HG03045 (cell line): ENCODE data around the gene CACNA1C.

ENCODE experiments used
- ATAC-seq: cut with Tn5 transposase; IDR thresholded peaks from one replicate; pipeline ENCODE4 v1.9.1; 2021; ENCODE audit warnings: mild to moderate bottlenecking, moderate library complexity; ENCODE audit not compliant: unreplicated experiment

The CACNA1C gene

GRCh38 chr12:2167231-2167630 is 114.4 kb downstream of the CACNA1C start:
- no peak for ATAC-seq

- no peak for ATAC-seq
These were observed 116.0 kb downstream of the CACNA1C start for GRCh38 chr12:2168808-2169207.

GRCh38 chr12:2169489-2169888 is 116.7 kb downstream of the CACNA1C start:
- no peak for ATAC-seq

DNA sequence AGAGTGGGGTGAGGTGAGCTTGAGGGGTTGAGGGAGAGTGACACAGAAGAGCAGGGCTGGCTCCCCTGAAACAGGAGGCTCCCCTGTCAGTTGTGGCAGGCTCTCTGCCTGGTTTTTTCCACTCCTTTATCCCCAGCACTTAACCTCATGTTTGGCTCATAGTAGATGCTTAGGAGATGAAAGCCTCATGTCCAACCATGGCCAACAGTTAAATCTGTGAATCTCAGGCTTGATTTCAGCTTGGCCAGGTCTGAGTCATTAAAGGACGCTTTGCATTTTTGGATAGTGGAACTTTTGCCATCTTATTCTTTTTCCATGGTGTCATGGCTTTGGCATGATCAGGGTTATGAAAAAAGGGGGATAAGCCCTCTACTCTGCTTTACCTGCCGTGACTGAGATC is 117.2 kb downstream of the CACNA1C start:
- ATAC-seq: no peak

DNA sequence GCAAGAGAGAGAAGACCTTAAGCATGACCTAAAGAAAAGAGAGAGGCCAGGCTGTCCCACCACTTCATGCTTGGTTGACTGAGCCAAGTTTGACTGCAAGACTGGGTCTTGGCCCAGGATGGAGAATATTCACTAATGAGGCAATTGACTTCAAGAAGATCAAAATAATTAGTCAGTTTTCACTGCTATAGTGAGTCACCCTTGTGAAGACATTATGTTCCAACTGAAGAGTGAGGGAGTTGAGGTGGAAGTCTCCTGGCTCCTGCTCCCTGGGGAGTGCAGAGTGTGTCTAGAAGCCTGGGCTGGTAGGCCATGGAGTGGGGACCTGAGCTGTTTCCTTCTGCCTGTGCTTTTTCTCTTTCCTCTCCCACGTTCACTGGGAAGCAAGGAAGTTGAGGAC is 117.6 kb downstream of the CACNA1C start:
- no peak for ATAC-seq

DNA sequence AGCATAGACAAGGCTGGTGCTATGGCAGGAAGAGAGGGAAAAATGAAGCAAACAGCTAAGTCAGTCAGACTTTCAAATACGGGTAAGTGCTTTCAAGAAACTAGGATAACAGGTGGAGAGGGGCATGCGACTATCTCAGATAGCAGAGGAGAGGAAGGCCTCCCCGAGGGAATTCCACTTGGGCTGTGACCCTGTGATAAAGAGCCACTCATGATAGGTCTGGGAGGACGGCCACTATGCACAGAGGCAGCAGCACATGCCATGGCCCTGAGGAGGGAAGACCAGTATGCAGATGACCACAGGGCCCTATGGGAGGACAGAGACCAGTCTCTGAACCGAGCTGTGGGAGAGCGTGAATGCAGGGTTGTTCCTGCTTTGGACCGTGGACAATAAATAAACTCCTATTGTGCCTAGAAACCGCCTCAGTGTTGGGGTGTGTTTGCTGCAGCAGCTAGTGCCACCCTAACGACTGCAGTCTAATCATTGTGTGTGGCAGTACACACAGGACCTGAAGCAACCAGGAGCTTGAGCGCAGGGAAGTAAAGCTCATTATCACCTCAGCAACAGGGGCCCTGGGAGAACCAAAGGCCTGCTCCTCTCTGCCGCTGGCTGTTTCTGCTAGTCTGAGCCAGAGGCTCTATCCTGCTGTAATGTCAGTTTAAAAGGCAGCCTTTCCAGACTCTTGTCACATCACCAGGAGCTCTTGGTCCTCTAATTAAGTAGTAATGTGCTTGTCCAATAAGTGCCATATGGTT is 119.1 kb downstream of the CACNA1C start:
- ATAC-seq: no peak

DNA sequence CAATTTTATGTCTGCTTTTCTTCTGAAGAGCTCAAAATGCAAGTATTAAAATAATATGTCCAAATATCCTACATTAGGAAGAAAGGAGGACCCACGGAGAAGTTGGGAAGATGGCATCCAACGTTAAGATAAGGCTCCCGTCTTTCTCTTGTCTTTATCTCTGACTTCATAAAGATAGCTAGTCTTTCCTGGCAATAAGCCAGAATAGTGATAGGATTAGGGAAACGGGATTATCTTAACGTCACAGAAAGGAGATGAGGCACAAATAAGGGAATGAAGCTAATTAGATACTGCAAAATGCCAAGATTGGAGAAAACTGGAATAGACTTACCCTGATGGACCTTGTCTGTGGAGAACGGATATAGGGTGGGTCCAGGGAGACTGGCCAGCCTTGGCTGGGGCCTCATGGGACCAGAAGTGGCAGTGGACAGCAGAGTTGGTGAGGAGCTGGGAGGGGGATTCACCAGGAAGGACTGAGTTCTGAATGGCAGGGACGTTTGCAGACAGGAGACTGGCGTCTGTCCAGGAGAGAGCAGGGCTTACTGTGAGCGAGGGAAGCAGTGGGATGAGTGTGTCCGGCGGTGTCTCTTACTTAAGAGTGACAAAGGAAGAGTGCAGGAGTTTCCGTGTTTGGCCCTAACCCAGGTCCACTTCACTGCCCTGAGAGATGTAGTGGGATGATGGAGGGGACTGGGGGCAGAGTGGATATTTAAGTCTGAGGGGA is 119.9 kb downstream of the CACNA1C start:
- ATAC-seq: no peak

DNA sequence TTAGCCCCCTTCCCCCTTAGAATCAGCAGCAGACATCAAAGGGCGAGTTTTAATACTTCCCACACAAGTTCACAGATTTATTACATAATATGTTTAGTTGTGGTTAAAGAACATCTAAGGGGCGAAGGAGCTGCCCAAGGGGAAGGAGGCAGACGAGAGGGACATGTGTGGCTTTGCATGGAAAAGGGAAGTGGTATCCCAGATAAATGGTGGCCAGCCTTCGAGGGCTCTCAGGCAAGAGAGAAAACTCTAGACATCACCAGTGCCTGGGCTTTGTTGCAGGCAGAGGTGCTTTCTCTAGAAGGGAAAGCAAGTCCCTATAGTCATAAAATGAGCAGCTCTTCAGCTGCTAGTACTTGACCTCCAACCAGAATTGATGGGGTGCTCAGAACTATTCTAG is 121.2 kb downstream of the CACNA1C start:
- ATAC-seq: no peak

- ATAC-seq: no peak
These were observed 124.2 kb downstream of the CACNA1C start for GRCh38 chr12:2177003-2177402.

- no peak for ATAC-seq
These were observed 125.0 kb downstream of the CACNA1C start for GRCh38 chr12:2177751-2178150.

- ATAC-seq: no peak
These were observed 126.3 kb downstream of the CACNA1C start for GRCh38 chr12:2179058-2179457.

GRCh38 chr12:2179953-2180736 is 127.4 kb downstream of the CACNA1C start:
- no peak for ATAC-seq

GRCh38 chr12:2180737-2181082 is 127.9 kb downstream of the CACNA1C start:
- no peak for ATAC-seq

GRCh38 chr12:2183556-2184541 is 131.1 kb downstream of the CACNA1C start:
- ATAC-seq: no peak

DNA sequence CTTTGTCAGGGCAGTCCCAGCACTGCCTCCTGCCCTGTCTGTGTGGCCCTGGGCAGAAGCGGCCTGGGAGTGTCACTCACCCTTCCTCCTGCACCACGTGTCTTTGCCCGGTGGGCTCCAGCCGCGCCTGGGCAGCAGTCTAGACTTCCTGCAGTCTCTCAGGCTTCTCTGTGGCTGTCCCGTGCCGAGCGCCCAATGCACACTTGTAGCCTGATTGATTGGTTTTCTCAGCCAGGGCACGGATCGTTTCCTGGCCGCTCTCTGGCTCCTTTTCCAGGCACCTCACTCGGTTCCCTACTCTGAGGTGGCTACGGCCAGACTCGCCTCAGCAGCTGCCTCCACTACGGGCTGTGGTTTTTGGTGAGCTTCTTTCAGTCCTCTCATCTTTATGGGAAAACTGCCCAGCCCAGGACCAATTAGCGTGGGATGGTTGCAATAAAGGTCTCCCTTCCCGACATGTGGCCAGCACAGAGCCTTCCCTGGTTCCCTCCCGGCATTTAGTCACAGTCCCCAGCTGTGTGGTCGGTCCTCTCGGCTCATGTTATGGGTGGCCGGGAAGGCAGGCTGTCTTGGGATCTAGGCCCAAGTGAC is 133.1 kb downstream of the CACNA1C start:
- ATAC-seq: no peak

DNA sequence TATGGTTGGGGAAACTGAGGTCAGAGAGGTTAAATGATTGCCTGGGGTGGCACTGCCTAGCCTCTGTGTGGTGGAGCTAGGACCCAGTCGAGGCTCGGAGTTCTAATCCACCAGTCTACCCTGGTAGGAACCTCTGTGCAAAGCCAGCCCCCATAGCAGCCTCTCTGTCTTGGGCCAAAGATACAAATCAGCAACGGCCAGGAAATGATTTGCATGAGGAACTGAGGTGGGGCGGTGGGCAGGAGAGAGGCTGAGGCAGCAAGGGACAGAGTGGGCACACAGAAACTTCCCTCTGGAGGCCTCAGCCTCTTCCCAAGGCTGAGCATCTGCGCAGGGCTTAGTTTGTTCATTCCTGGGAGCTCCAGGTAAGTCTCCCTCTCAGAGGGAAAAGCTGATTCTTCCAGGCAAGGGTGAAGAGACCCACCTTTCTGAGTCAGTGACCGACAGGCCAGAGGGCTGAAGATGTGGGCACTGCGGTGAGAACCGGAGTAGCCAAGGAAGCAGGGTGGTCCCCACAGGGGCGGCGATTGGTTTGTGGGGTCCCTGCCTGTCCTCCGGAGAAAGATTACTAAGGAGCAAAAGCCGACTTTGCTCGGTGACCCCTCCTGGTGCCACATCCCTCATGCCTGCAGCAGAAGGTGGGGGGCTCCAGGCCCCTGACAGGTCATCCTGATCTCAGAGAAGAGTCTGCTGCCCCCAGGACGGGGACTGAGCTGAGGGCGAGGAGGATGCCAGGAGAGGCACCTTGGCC is 134.6 kb downstream of the CACNA1C start:
- no peak for ATAC-seq

DNA sequence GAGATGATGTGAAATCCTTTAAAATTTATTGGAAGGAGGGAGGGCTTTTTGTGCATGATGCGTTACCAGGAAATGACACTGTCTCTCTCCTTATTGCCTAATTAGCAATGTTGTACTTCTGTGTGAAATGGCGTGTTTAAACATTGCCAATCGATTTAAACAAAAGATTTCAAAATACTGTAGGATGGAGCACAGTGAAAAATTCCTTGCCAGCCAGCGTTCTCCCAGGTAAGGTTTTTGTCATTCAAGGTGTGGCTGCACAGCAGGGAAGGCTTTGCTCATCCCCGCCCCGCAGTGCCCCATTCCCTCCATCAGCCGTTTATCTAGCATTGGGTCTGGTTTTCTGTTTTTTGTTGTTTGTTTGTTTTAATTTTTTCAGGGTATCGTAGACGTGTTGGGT is 137.3 kb downstream of the CACNA1C start:
- ATAC-seq: no peak

DNA sequence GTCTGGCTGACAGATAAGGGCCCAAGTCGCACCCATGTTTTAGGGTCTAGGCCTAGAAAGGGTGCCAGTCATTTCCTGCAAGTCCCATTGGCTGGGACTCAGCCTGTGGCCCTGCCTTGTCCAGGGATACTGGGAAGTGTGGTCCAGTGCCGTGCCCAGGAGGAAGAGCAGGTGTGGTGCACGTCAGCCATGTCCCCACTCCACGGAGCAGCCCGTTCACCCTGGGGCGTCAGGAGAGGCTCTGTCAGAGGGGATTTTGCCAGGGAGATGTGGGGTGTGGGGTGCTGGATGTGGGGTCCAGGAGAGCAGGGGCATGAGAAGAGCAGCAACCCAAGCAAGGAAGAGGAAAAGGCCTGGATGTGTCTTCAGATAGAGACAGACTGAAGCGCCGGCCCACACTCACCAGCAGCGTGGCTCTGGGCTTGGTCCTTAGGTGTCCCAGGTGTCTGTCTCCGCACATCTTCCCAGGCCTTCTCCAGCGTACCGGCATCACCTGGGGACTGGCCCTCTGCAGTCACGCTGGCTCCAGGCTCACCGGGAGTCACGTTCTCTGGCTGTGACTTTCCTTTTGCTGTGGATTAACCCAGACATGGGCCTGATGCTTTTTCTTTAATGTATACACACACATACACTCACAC is 138.2 kb downstream of the CACNA1C start:
- ATAC-seq: no peak

DNA sequence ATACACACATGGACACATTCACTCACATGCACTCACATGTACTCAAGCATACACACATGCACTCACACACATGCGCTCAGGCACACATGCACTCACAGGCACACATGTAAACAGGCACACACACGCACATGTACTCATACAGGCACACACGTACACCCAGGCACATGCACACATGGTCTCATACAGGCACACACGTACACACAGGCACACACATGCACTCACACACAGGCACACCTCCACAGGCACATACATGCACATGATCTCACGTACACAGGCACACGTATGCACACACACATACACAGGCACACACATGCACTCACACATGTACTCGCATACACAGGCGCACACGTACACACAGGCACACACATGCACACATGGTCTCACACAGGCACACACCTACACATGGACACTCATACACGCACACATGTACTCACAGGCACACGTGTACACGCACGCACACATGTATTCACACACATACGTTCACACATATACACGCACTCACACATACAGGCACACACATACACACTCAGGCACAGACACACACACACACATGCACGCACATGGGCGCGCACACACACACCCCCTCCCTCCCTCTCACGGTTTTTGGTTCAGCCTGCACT is 138.9 kb downstream of the CACNA1C start:
- ATAC-seq: no peak
